HG03135 (cell line): ENCODE measurements around the gene FNDC3B.
"Not testable (repeated sequence)": the region's sequence is repeated elsewhere in the genome, so short reads cannot be mapped to it uniquely, and the experiment has no call there.

ENCODE experiments used
- ATAC-seq: cut with Tn5 transposase; IDR thresholded peaks from one replicate; pipeline ENCODE4 v1.9.1; 2021; ENCODE audit warnings: mild to moderate bottlenecking, moderate library complexity; ENCODE audit not compliant: unreplicated experiment

Gene FNDC3B

DNA sequence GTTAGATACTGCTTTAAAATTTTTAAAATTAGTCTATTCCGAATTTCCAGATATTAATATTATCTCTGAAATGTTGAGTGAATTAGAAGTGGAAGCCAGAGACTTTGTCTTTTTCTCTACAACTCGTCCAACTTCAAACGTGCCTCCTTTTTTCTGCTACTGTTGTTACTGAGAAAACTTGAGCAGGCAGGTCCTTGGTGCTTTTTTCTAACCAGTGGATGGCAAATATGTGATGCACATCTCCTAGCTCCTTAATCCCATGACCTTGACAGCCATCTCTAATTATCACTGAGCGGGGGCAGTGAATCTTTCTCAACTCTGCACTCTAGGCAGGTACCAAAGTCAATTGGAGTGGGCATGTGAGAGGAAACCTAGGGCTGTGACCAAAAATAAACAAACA lies 50.7 kb downstream of the FNDC3B start:
- ATAC-seq, result no peak

DNA sequence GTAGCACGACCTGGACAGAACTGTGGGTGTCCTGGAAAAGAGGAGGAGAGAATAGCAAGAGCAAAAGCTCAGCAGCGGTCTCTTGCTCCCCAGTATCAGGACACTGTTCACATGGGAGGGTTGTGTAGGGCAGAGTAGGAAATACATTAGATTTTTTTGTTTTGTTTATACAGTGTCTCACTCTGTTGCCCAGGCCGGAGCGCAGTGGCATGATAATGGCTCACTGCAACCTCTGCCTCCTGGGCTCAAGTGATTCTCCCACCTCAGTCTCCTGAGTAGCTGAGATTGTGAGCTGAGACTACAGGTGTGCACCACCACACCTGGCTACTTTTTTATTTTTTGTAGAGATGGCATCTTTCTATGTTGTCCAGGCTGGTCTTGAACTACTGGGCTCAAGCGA lies 53.3 kb downstream of the FNDC3B start:
- no peak for ATAC-seq

DNA sequence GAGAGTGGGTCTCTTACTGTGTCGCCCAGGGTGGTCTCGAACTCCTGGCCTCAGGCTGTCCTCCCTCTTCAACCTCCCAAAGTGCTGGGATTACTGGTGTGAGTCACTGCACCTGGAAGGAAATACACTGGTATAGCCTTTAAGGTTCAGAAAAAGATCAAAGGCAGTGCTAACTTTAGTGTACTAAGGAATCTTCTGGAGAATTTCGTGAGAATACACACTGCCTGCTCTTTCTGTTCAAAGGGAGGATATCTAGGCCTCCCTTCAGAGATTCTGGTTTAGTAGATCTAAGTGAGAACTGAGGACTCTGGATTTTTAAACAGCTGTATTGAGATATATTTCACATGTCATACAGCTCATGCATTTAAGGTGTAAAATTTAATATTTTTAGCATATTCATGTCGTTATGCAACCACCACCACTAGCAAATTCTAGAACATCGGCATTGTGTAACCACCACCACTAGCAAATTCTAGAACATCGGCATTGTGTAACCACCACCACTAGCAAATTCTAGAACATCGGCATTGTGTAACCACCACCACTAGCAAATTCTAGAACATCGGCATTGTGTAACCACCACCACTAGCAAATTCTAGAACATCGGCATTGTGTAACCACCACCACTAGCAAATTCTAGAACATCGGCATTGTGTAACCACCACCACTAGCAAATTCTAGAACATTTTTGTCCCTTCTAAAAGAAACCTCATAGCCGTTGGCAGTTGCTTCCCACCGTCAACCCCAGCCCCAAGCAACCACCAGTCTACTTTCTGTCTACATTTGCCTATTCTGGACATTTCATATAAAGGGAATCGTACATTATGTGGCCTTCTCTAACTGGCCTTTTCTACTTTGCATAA lies 54.4 kb downstream of the FNDC3B start:
- not testable (repeated sequence) for ATAC-seq

DNA sequence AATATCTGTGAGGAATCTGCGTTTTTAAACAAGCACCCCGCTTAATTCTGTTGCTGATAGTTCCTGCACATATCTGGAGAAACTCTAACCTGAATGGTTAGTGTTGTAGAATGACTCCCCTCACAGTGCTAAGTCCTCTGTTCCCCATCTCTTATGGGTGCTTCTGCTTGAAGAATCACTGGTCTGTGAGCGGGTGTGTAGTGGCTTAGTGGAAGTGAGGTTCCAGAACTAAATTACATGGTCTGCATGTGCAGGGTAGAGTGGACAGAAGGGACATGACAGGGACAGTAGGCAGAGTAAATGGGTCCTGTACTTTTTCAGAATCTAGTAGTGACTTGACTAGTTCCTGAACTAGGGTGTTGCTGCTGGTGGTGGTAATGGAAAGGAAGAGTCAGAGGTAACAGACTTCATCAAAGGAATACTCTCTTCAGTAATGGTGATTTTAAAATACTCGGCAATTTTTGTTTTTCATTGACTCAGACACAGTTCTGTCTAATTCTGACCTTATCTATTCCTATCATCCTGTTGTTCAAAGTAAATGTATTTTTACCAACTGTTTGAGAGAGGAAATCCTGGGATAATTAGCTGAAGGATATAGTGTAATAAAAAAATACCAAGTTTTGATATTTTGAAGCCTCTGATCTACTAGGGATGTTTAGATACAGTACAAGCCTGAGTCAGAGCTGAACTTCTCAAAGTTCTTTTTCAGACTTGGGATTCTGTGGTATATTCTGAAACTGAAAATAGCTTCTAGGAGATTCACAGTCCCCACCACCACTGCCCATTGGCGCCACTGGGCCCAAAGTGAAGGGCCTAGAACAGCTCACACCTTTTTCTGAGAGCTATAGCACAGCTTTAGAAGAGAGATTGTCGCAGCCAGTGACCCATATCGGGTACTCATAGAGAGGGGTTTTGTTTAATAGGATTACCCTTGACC lies 55.5 kb downstream of the FNDC3B start:
- ATAC-seq, result peak; percentile 86

DNA sequence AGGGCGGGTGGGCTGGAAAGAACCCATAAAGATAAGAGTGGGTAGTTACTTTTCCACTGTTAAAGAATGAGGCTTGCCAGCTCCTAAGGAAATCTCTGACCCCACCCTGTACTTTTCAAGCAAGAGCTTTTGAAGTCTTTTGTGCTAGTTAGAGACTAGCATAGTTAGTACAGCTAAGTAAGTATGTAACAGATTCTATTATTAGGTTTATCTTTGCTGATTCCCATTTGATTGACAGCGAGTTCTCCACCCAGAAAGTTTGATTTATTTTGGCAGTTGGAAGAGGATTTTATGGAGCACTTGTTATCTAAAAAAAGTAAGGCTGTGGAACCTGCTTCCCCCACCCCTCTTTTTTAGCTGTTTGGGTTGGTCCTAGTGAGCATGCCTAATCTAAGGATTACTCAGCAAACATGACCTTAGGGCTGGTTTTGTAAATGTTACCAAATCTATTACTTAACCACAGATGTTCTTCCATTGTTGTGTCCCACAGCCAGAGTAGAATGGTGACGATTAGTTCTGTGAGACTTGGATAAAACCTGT lies 57.6 kb downstream of the FNDC3B start:
- ATAC-seq, result no peak

DNA sequence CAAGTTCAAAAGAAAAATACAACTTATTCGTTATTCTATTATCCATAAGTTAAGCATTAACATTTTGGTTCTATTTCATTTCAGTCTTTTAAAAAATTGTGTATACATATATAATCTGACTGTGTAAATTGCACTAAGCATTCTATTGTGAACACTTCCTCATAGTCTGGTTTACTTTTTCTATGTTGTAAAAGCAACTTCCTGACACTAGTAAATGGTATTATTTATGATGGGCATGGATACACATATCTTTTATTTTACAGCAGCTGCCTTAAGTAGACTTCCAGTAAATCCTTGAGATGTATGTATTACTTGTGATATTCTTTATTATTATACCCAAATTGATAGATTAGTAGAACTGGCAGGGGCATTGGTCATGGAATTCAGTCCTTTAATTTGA lies 58.2 kb downstream of the FNDC3B start:
- ATAC-seq, result no peak

DNA sequence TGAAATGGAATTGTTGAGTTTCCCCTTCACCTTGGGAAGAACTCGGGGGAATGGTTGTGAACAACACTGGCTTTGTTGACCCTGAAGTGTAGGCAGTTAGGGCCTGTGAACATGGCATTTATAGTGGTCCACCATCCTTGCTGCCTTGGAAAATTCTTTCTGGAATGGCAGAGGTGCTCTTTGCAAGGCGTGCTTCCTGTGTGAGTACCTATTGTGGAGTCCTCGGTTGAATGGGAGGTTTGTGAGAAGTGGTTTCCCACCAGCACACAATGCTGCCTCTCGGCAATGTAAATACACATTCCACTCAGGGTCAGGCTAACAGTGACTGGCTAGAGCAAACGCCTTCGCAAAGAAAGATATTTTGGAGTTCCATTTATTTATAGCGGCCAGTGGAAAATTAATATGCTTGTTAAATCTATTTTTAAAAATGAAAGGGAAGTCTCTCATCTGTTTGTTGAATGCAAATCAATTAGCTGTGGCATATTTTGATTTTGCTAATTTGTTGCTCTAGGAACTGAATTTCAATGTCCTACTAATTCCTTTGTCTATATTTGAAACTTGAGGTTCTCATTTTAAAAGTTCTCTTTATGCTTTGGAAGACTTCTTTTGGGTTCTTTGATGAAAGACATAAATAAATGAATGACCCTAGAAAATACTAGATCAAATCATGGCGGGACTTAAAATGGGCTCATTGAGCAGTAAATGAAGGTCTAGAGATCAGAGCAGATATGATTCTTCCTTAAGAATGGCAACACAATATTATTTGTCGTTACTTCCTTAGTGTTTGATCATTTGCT lies 59.5 kb downstream of the FNDC3B start:
- ATAC-seq, result no peak

DNA sequence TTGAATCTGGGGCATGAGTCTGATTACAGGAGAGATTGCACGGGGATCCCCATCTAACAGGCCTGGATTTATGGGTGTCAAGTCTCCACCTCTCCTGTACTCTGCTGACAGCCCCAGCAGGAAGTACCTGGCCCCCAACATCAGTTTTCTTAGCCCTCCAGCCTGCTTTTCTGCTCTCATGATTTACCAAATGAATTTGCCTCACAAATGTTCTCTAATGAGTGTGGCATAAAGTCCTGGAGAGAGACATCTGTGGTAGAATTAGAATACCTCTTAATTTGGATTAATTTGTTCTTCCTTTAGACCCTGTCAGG lies 60.1 kb downstream of the FNDC3B start:
- ATAC-seq, result no peak

DNA sequence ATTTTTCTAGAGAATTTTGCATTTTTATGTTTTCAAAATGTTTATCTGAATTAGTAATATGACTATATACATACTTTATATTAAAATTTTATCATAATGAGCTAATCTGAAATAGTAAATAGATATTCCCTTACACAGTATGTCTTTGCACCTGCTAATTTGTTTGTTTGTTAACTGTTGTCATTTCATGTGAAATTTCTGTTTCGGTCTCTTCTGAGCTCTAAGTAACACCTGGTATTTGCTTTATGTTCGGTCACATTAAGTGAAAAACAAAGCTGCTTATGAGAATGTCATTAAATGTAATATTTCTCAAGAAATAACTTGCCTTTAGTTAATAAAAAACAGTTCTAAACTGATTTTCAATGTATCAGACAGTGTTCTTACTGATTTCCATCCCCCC lies 61.1 kb downstream of the FNDC3B start:
- no peak for ATAC-seq

DNA sequence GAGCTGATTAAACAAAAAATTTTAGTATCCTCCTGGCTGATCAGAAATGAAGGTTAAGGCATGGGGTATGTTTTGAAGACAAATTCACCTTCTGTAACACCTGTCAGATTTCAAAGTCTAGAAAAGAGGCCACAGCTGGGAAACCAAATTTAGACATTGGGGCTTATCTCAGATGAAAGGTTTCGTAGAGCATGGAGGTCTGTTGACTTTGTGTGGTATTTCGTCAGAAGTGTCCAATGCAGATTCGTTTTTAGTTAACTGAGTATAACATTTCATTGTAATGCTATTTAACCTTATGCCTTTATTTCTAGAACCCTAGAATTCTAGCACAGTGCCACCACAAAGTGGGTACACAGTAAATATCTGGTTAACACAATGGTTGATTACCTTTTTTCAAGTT lies 61.7 kb downstream of the FNDC3B start:
- ATAC-seq, result peak; percentile 51

DNA sequence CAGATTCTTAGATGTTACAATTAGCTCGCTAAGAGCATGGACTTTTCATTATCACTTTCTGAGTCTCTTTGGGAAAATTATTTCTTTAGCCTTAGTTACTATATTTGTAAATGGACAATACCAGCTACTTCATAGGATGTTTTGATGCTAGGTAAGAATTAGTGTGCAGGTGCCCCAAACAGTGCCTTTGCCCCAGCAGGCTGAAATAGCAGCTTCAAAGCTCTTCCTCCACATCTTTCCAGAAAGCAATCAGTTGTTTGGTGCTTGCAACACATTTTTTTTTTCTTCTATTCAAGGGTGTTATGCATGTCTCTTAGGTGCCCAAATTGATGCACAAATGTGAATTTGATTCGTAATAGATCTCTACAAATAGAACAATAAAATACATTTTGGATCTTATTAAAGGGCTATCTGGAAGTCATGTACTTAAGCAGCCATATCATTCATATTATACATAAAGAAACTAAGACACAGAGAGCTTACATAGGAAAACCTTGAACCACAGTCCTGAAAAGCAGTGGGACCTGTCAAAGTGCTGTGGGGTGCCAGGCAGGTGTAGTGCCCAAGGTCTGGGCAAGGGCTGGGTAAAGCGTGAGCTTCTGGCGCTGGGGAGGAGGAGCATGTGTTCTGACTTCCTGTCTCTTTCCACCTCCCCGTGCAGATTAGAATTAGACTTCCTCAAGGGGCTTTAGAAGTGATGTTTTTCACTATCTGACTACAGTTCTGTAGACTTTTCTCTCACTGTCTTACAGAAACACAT lies 62.9 kb downstream of the FNDC3B start:
- no peak for ATAC-seq

DNA sequence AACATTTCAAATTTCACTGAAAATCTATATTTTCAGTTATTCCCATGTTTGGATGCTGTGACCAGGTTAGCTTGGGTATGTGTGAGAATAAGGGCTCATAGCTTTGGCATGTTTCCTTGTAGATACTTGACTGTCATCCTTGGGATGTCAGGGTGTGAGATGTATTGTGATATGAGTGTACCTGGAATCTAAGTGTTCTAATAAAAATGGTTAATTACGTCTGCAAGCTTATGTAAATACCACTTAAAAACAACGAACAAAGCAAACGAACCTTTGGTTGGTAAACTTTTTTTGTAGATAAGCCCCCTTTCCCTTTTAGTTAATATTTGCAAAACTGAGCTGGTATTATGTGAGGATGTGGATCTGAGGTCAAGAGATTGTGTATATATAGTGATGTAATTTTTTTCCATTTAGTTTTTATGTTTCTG lies 63.5 kb downstream of the FNDC3B start:
- no peak for ATAC-seq

DNA sequence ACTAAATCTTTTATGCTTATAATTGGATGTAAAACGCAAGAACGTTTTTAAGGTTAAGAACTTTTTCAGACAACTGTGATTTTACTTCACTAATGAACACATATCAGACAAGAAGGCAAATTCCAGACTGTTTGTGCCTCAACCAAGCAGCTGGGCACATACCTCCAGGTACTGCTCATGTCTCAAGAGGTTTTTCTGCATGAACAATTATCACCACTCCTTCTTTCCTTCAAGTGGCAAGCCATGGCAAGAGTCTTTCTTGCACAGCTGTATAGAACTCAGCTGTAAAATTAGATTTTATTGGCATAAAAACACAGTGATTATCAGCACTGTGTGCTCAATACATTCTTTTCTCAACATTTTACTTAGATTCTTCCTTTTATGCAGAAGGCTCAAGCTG lies 64.3 kb downstream of the FNDC3B start:
- ATAC-seq, result no peak

DNA sequence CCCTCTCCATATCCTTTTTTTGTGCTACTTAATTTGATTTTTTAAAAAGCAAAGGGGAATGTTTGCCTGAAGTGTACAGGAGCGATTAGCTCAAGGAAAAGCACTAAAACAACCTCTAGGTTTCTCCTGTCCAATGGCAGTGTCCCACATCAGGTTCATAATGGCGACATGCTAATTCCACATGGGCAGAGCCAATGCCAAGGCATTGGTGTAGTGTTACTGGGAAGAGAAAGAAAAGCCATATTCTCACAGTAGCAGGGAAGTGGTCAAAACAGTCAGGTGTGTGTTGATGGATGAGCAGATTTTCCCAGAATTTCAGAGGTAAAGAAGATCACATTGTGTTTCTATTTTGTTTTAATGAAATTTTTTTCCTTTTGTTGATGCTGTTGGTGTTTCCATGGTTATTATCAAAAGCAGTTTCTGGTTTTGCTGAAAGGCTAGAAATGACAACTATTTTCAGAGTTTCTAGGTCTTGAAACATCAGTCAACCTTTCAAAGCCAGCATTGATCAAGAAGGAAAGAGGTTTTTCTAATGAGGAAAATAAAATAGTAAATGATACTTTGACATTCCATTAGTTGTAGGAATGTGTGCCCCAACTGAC lies 65.2 kb downstream of the FNDC3B start:
- ATAC-seq, result no peak

DNA sequence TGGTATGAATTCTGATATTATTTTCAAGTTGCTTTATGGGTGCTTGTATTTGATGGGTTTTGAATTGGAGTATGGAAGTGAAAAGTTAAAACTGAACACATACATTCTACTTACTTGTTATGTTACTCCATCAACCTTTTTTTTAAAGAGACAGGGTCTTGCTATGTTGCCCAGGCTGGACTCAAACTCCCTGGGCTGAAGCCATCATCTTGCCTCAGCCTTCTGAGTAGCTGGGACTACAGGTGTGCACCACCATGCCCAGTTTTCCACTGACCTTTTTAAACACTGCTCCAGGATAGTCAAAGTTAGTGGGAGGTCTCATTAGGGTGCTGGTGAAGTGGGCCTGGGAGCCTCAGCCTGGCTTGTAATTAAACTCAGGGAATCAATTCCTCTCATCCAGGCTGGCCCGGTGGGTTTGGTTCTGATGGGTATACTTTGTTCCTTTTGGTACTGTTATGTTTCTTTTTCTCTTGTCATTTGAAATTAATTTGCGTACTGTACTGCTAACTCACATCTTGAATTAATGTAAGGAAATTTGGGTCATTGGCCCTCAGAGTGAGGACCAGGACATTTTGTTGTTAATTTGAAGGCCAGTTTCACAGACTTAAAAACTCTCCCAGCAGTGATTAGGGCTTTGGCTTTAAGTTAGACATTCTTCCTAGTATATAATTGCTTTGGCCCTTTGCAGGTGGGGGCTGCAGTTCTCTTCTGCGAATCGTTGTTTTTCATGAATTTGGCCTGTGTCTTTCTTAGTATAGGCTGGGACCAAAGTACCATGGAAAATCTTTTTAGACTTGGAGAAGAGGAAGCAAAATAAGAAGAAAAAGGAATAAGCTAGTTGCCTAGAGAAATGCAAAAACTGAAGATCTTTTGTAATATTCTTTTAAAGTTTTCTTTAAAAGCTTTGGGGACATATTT lies 66.9 kb downstream of the FNDC3B start:
- ATAC-seq, result no peak

DNA sequence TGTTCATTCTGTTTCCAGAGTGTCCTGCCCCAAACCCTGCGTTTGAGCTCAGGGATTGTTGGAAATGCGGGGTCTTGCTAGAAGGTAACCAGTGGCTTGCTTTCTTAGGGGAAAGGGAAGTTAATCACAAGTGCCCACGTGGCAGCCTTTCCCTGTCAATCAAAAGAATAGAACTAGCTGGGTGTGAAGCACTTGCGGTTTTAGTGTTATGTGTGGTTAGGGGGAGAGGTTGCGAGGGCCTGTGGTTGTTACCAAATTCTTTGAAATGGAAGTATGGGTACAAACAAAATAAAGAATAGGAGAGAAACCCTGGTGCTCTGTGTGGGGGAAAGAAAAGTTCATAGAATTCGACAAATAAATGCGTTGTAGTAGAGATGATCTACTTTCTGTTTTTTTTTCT lies 67.6 kb downstream of the FNDC3B start:
- ATAC-seq, result peak; percentile 40

DNA sequence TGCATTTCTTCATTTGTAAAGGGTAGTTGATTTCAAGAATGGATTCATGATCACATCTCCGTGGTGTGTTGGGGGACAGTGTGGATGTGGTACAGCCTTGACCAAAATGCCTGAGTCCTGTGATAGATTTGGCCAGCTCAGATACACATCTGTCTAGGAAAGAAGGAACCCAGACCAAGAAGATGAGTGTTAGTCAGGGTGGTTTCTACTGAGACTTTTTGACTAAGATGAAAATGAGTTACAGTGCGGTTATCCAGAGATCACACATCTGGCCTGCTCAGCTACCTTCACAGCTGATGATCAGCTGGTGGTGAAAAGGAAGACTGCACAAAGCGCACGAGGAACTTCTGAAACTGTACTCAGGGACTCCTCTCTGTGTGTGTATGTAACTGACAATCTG lies 68.0 kb downstream of the FNDC3B start:
- ATAC-seq, result peak; percentile 94

DNA sequence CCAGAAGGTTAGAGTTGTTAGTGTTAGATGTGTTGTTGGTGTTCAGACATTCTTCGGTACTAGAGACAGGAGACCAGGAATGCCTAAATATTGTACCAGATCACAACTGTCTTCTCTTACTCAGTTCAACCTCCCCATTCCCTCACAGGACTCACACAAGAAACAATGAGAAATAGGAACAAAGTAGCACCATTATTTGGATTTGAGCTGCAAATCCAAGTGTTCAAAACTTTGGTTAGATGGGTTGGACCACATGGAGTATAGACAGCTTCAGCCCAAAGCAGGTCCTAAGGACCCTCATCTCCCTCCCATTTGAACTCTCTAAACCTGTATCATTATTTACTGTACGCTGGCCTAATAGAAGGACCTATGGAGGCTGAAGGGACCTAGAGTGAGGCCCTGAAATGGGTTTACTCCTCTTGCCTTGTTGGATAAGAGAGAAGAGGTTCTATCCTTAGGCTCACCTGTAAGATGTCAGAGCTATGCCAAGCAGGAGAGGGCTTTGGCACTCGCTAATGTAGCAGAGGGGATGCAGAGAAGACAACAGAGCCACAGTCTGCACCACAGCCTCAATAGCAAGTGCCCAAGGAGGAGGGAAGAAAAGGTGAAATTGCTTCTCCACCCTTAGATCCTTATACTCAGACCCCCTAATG lies 70.9 kb downstream of the FNDC3B start:
- no peak for ATAC-seq
